WERI-Rb-1 (cell line): ENCODE measurements around the gene HOXD13.

Source experiments
- DNase-seq: peaks from one replicate; pipeline ENCODE4 v3.0.0-alpha.2; 2020
- H3K27ac ChIP-seq: fragments of 250-450 bp; sonication (Bioruptor Pico); 2 replicates; pipeline ENCODE4 v1.5.1; 2020; ENCODE audit warnings: mild to moderate bottlenecking, moderate library complexity
- H3K27me3 ChIP-seq: fragments of 250-450 bp; sonication (Bioruptor Pico); 2 replicates; pipeline ENCODE4 v1.5.1; 2021; ENCODE audit warnings: mild to moderate bottlenecking, low read depth, moderate library complexity; ENCODE audit not compliant: insufficient read depth, severe bottlenecking
- H3K36me3 ChIP-seq: fragments of 250-450 bp; sonication (Bioruptor Pico); 2 replicates; pipeline ENCODE4 v1.5.1; 2020; ENCODE audit warnings: mild to moderate bottlenecking, moderate library complexity
- H3K4me3 ChIP-seq: 2 replicates; pipeline ENCODE4 v1.5.1; 2011; ENCODE audit warnings: low read depth, mild to moderate bottlenecking, control low read depth, low read length
- H3K9me3 ChIP-seq: fragments of 250-450 bp; sonication (Bioruptor Pico); 2 replicates; pipeline ENCODE4 v1.5.1; 2021; ENCODE audit warnings: mild to moderate bottlenecking, moderate library complexity; ENCODE audit not compliant: severe bottlenecking
- TF ChIP-seq, protein P1 (sequence below): IDR thresholded peaks from 2 replicates; pipeline ENCODE4 v1.5.1; 2011; ENCODE audit warnings: low read depth, mild to moderate bottlenecking, control low read depth, inconsistent platforms, low read length

The HOXD13 gene

GRCh38 chr2:176139661-176140512 is 47.4 kb downstream of the HOXD13 start:
- Histone ChIP-seq H3K9me3 (no peaks in the 10 kb centered on the region), H3K36me3 (no peaks in the 10 kb centered on the region), H3K4me3 (peak overlapping the region; percentile 51), H3K27me3 (peaks cover 97% of the 10 kb centered on the region), H3K27ac (no peak overlapping the region)
- TF ChIP-seq, protein P1, sequence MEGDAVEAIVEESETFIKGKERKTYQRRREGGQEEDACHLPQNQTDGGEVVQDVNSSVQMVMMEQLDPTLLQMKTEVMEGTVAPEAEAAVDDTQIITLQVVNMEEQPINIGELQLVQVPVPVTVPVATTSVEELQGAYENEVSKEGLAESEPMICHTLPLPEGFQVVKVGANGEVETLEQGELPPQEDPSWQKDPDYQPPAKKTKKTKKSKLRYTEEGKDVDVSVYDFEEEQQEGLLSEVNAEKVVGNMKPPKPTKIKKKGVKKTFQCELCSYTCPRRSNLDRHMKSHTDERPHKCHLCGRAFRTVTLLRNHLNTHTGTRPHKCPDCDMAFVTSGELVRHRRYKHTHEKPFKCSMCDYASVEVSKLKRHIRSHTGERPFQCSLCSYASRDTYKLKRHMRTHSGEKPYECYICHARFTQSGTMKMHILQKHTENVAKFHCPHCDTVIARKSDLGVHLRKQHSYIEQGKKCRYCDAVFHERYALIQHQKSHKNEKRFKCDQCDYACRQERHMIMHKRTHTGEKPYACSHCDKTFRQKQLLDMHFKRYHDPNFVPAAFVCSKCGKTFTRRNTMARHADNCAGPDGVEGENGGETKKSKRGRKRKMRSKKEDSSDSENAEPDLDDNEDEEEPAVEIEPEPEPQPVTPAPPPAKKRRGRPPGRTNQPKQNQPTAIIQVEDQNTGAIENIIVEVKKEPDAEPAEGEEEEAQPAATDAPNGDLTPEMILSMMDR: no peak
- no peak for DNase-seq

DNA sequence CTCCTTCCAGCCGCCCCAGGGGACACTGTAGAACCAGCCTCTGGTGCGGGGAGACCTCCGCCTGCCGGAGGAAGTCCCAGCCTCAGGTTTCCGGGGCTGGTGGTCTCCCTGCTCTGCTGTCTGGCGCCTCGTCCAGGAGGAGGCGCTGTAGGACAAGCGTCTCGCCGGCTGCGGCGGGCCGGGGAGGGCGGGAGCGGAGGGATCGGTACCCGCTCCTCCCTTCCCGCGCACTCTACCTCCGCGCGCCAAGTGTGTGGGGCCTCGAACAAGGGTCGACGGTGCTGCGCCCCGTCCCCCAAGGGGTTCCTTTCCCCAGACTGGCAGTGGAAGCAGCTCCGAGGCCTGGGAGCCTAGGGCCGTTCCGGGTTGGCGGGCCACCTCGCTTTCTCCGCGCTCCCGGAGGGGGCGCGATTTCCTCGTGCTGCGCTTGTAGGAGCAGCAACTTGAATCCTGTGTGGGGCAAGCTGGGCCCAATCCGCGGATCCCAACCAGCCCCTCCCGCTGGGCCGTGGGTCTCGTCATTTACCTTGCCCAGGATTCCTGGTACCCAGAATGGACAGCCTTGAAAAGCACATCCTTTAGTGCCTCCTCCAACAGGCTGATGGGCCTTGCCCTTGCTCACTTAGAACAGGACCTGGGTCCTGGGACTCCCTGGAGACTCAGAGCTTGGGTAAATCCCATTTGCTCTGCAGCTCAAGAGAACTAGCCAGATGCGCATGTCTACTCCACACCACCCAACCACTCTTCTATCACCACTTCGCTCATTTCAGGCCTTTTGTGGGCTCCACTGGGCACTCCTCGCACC is 48.2 kb downstream of the HOXD13 start:
- TF ChIP-seq, protein P1: peak; percentile 86
- H3K27me3 ChIP-seq: peaks cover 97% of the 10 kb centered on the region
- no peaks in the 10 kb centered on the region for H3K36me3 ChIP-seq
- no peaks in the 10 kb centered on the region for H3K9me3 ChIP-seq
- H3K4me3 ChIP-seq: peak overlapping the region; percentile 51
- peak; percentile 74 for DNase-seq
- H3K27ac ChIP-seq: peak overlapping the region; percentile 52

DNA sequence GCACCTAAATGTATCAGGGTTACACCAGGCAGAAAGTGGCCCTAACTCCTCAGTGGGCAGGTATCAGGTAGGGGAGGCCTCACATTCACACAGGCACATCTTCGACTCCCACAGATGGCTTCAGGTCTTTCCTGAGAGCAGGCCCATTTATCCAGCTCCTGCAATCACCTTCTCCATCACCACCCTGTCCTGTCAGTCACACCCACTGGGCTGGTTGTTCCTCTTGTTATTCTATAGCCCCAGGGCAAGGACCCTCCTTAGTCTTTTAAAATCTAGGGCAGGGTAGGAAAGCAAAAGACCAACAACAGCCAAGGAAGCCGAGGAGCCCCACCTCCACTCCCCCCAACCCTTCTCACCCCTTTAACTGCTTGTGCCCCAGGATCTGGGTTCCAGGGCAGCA is 49.8 kb downstream of the HOXD13 start:
- H3K27me3 ChIP-seq: peaks cover 97% of the 10 kb centered on the region
- no peaks in the 10 kb centered on the region for H3K36me3 ChIP-seq
- TF ChIP-seq, protein P1: no peak

More for the DNA sequence above, 49.8 kb downstream of the HOXD13 start:
- no peak for DNase-seq
- H3K9me3 ChIP-seq: no peaks in the 10 kb centered on the region
- H3K4me3 ChIP-seq: no peak overlapping the region
- no peak overlapping the region for H3K27ac ChIP-seq
